ENCODE data around the gene FSTL4. TPM values are rescaled to one million over a fixed set of nuclear protein-coding genes. Genes with fewer than 3 reads are reported as not detected.
A peak's percentile ranks its signal among the peaks of the same experiment; 100 is the strongest.

Gene FSTL4
- total RNA-seq, 2 donors from 2014 or later: 4.4 to 5.5 TPM

DNA sequence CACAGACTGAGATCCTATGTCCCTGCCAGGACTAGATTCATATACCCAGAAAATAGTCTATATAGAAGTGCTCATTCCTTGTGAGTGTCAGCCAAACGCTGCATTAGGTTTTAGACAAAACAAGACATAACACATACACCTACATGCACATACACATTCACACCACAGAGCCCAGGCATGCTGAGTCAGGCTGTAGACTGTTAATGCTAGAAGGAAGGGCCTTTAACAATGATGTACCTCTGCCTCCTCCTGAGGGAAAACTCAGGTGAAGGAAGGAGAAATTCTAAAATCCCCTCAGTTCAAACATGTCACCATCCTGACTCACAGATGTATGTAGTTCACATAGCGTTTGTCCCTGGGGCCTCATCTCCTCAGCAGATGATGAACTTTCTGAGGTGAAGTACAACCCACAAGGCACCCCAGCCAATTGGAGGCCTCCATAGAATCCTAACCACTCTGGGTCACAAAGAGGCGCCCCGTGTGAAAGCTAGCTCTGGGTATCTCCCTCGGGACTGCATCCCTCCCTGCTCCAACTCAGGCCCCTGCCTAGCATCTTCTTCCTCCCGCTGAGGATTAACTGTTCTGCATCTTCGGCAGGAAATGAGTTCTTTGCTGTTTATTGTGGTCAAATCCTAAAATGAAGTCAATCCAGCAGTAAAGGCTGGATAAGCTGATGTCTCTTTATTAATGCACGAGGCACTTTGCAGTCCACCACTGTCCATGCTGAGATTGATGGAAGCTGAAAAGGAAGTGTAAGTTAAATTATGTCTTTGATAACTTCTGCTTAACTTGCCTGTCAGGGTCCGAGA lies 40.8 kb upstream of the FSTL4 start:
- Mint-ChIP-seq H3K9me3 (no peaks in the 10 kb centered on the region), H3K4me3 (no peak overlapping the region), H3K27me3 (ENCODE audit: insufficient read depth) (peaks cover 6% of the 10 kb centered on the region), H3K4me1 (no peaks in the 10 kb centered on the region), H3K27ac (no peak overlapping the region), H3K36me3 (ENCODE audit: low read depth) (no peaks in the 10 kb centered on the region)
- no peak overlapping the region for H3K4me3 ChIP-seq (ENCODE audit: low read length)
- no peak for DNase-seq
- no peaks in the 10 kb centered on the region for H3K9me3 ChIP-seq (ENCODE audit: control insufficient read depth, low read length)
- no peak for TF ChIP-seq CTCF (conservative IDR thresholded peaks at IDR 0.05)
- no peaks in the 10 kb centered on the region for H3K27me3 ChIP-seq (ENCODE audit: control insufficient read depth, insufficient read depth, low read length, poor library complexity, severe bottlenecking)
- no peaks in the 10 kb centered on the region for H3K4me1 ChIP-seq (ENCODE audit: control insufficient read depth, insufficient read depth, low read length)
- WGBS, 2 experiments (ENCODE audit: insufficient coverage in 1 of 2, insufficient read length in 1 of 2): 86 to 89% methylated on average over 2 to 9 of the region's 9 CpGs
- H3K27ac ChIP-seq (ENCODE audit: low read depth, low read length): no peak overlapping the region
- no peak overlapping the region for H3K9ac ChIP-seq (ENCODE audit: extremely low read depth, low read length, poor library complexity, severe bottlenecking)
- H3K36me3 ChIP-seq (ENCODE audit: control insufficient read depth, insufficient read depth, low read length): no peaks in the 10 kb centered on the region

- Mint-ChIP-seq H3K4me3 (no peak overlapping the region), H3K4me1 (no peaks in the 10 kb centered on the region), H3K27me3 (ENCODE audit: insufficient read depth) (peaks cover 8% of the 10 kb centered on the region), H3K27ac (no peak overlapping the region), H3K36me3 (ENCODE audit: low read depth) (no peaks in the 10 kb centered on the region), H3K9me3 (no peaks in the 10 kb centered on the region)
- Histone ChIP-seq H3K9me3 (ENCODE audit: control insufficient read depth, low read length) (no peaks in the 10 kb centered on the region), H3K4me1 (ENCODE audit: control insufficient read depth, insufficient read depth, low read length) (no peaks in the 10 kb centered on the region), H3K27me3 (ENCODE audit: control insufficient read depth, insufficient read depth, low read length, poor library complexity, severe bottlenecking) (peaks cover 10% of the 10 kb centered on the region), H3K9ac (ENCODE audit: extremely low read depth, low read length, poor library complexity, severe bottlenecking) (no peak overlapping the region), H3K36me3 (ENCODE audit: control insufficient read depth, insufficient read depth, low read length) (no peaks in the 10 kb centered on the region), H3K4me3 (ENCODE audit: low read length) (no peak overlapping the region), H3K27ac (ENCODE audit: low read depth, low read length) (no peak overlapping the region)
- no peak for DNase-seq
- no peak for TF ChIP-seq CTCF (conservative IDR thresholded peaks at IDR 0.05)
- WGBS, 2 experiments (ENCODE audit: insufficient coverage in 1 of 2, insufficient read length in 1 of 2): 83 to 94% methylated on average over 1 to 8 of the region's 8 CpGs
These were observed 31.9 kb upstream of the FSTL4 start for GRCh38 chr5:133644000-133644865.

DNA sequence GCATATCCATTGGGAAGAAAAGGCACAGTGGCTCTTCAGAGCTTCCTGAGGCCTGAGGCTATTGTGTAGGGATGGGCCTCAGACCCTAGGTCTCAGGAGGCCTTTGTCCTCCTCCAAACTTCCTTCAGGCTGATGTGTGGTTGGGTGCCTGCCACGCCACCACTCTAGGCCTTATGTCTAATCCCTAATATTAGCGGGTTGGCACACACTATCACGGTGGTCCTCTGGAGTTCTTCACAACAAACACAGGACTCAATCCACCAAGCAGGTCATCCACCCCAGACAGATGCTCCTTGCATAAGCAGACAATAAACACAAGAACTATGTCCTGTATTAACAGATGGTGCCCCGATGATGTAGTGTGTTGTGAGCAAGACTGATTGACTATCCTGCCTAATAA lies 31.0 kb upstream of the FSTL4 start:
- peaks cover 7% of the 10 kb centered on the region for H3K27me3 Mint-ChIP-seq (ENCODE audit: insufficient read depth)
- no peaks in the 10 kb centered on the region for H3K36me3 ChIP-seq (ENCODE audit: control insufficient read depth, insufficient read depth, low read length)
- H3K27ac Mint-ChIP-seq: no peak overlapping the region
- no peaks in the 10 kb centered on the region for H3K9me3 ChIP-seq (ENCODE audit: control insufficient read depth, low read length)
- DNase-seq: no peak
- H3K4me1 ChIP-seq (ENCODE audit: control insufficient read depth, insufficient read depth, low read length): no peaks in the 10 kb centered on the region
- no peak overlapping the region for H3K4me3 ChIP-seq (ENCODE audit: low read length)
- H3K27ac ChIP-seq (ENCODE audit: low read depth, low read length): peak overlapping the region; percentile 48
- 95 to 100% methylated on average over 1 to 4 of the region's 4 CpGs for WGBS, 2 experiments (ENCODE audit: insufficient coverage in 1 of 2, insufficient read length in 1 of 2)
- H3K9me3 Mint-ChIP-seq: no peaks in the 10 kb centered on the region
- H3K27me3 ChIP-seq (ENCODE audit: control insufficient read depth, insufficient read depth, low read length, poor library complexity, severe bottlenecking): peaks cover 10% of the 10 kb centered on the region
- H3K36me3 Mint-ChIP-seq (ENCODE audit: low read depth): no peaks in the 10 kb centered on the region
- no peak overlapping the region for H3K9ac ChIP-seq (ENCODE audit: extremely low read depth, low read length, poor library complexity, severe bottlenecking)
- H3K4me1 Mint-ChIP-seq: no peaks in the 10 kb centered on the region
- TF ChIP-seq CTCF (conservative IDR thresholded peaks at IDR 0.05): no peak
- H3K4me3 Mint-ChIP-seq: no peak overlapping the region
